HG03432 (cell line): Measurements from ENCODE around the gene MROH2A.

ENCODE experiments used
- ATAC-seq: cut with Tn5 transposase; IDR thresholded peaks from one replicate; pipeline ENCODE4 v1.9.1; 2021; ENCODE audit warnings: mild to moderate bottlenecking, moderate library complexity; ENCODE audit not compliant: unreplicated experiment

Gene MROH2A

DNA sequence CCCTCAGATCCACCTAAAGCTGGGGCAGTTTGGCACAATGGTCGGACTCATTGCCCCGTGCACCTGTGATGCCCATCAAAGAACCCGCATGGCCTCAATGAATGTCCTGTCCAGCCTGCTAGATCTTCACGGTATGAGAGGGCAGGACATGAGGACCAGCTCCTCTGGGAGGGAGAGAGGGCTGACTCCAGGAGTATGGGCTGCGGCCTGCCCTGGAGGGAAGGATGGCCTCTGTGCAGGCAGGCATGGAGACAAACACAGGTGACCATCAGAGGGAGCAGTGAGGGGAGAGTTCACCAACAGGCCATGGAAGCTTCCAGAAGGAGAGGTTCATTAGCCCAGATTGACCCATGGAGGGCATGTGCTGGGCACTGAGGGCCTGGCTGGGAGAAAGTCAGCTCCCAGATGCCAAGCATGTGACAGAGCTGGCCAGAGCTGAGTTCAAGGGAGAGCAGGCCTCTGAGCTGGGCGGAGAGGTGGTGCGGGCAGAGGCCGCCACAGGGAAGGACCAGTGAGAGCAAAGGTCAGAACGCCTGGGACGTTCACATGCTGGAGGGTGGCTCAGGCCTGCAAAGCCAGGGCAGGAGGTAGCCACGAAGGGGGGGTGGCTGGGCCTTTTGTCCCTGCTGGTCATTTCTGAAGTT is 40.0 kb downstream of the MROH2A start:
- ATAC-seq = no peak

DNA sequence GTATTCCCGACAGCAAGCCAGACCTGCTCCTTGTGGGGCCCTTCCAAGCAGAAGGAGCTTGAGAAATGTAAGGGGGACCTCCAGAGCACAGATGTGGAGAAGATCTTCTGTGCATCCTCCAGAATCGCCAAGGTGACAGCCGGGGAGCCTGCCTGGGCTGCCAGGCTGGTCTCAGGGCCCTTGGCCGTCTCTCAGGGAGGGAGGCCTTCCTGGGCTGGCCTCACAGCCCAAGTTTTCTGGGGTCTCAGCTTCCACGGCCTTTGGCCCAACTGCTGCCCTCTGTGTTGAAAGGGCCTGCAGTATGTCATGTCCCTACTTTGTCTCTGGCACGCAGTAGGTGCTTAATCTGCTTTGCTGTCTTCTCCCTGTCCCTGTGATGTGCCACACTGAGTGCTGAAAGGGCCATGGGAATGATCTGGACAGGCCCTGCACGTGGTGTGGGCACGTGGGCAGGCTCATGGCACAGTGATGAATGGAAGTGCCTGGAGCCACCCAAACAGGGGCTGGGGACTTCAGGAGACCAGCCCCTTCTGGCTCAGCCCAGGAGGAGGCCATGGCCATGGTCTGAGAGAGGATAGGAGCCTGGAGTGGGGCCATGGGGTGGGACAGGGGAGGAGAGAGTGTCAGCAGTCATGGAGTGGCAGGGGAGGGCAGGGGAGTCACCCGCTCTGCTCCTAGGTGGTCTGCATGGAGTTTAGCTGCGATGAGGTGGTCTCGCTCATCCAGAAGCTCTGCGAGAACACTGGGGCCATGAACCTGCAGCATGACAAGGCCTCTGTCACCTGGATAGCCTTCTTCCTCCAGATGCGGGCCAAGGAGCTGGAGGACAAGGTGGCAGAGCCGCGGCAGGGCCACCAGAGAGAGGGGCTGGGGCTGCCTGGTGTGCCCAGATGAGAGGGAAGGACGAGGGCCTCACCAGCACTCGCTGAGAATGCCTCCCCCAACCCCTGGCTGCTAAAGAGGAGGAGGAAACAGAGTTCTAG is 40.8 kb downstream of the MROH2A start:
- ATAC-seq = no peak

DNA sequence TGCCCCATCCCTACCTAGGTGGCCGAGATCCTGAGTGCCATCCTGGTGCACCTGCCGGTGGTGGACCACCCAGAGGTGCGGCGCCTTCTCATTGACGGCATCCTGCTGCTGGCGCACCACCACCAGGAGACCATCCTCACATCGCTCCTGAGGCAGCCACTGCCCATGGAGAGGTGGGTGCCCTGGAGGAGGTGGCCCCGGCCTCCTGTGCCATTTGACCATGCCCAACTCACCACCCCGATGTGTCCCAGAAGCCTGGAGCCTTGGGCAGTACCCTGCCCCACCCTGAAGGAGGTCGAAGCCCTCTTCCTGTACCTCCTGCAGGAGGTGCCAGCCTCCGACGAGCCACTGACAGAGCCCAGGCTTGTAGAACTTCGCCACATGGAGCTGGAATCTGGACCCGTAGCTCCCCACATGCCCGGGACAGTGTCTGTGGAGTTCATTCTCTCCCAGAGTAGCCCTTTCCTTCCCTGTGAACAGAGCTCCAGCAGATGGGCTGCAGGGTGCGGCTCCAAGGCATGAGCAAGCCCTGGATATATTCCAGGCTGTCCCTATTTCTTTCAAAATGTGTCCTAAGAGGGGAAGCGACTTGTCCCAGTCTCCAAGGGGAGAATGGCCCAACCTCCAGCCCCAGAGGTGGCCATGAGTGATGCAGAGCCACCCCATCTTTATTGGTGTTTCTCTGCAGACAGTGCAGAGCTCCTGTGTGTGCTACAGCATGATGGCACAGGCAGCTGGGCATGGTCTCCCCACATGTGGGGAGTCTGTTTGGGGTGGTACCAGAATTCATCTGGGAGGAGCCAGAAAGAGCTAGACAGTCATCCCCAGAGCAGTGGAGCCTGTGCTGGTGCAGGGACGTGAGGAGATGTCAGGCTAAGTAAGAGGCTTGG is 42.0 kb downstream of the MROH2A start:
- ATAC-seq = no peak

- no peak for ATAC-seq
Measured at GRCh38 chr2:233820774-233821105, 42.6 kb downstream of the MROH2A start.

GRCh38 chr2:233821196-233821595 is 43.1 kb downstream of the MROH2A start:
- ATAC-seq = no peak

DNA sequence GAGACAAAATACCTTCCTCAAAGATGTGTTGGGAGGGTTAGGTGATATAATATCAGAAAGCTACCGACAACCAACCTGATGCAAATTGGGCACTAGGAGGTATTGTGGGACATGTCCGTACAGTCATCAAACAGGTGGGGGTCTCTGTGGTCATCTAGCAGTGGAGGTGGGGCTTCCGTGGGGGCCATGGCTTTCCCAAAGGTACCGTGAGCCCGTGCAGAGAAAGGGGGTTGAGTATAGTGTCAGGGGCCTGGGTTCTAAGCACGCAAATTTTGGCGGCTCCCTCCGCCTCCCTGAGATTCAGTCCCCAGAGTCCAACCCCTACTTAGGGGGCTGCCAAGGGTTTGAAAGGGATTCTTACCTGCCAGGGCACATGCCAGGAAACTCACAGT is 43.6 kb downstream of the MROH2A start:
- no peak for ATAC-seq

DNA sequence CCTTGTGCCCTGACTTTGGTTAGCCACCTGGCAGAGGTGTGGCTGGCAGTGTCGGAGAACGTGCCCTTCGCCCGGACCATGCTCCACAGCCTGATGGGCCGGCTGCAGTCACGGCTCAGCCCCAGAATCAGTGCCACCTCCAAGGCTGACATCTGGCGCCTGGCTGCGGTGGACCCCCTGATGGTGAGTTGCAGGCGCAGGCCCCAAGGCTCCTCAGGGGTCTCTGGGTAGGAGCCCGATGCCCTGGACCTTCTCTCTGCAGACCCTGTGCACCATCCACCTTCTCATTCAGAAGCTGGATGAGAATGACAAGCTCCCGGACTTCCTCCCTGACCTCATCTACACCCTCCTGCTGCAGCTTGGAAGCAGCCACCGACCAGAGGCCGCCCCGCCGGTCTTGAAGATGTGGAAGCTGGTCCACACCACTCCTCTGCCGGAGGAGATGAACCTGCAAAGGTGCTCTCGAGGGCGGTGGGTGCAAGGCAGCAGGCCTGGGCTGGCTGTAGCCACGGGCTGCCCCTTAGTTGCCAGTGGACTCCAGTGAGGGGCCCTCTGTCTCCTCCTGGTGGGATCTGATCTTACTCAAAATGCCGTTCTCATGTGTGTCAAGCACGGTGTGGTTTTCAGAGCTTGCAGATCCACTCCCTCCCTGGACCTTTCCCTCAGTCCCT is 44.1 kb downstream of the MROH2A start:
- ATAC-seq = no peak

DNA sequence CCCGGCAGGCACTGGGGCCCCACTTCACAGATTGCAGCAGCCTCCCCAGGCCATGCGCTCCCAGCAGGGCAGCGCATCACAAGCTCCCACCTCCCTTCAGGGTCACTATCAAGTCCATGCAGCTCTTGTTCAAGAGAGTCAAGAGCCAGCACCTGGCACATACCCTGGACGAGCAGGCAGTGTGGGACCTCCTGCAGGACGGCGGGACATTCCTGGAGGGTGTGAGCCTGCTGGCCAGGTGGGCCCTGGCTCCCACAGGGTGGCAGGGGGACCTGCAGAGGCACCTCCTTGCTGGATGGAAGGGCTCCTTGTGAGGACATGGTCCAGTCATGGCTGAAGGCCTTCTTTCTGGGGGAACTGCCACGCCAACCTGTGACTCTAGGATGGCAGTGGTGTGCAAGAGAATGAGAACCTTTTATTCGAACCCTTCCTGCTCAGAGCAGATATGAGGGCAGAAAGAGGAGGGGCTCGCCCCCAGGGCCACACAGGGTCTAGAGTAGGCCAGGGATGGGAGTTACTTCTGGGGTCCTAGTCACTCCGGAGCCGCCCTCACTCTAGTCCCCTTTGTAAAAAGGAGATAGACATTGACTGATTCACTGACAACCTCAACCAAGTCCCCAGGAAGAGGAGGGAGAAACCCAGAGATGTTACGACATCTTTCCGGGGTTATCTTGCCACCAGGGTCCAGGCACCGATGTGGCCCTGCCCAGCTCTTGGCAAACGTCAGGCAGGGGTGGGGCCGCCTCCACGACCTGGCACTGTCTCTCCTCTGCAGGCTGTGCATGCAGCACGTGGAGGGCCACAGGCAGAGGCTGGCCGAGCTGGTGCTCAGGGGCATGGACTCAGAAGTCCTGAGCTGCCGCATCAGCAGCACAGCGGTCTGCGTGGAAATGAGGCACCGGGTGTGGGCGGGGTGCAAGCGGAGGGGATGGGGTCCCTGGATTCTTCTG is 44.9 kb downstream of the MROH2A start:
- ATAC-seq = no peak

GRCh38 chr2:233823731-233824121 is 45.6 kb downstream of the MROH2A start:
- no peak for ATAC-seq

DNA sequence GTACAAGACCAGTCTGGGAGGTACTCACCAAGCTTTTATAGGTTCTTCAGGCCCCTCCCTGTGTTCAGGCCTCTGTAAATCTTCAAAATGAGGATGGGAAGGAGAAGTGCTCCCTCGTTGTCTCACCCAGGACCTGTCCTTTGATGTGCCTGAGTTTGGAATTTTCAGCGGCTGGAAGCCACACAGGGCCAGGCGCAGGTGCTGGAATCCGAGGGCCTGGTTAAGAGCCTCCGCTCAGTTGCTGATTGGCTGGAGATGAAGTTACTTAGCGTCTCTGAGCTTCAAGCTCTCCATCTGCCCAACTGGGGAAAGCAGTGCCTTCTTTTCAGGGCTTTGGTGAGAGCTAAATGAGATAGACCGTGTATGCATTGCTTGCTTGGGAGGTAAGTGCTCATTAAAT is 46.2 kb downstream of the MROH2A start:
- ATAC-seq = no peak

- no peak for ATAC-seq
Measured at GRCh38 chr2:233828546-233829192, 50.5 kb downstream of the MROH2A start.

DNA sequence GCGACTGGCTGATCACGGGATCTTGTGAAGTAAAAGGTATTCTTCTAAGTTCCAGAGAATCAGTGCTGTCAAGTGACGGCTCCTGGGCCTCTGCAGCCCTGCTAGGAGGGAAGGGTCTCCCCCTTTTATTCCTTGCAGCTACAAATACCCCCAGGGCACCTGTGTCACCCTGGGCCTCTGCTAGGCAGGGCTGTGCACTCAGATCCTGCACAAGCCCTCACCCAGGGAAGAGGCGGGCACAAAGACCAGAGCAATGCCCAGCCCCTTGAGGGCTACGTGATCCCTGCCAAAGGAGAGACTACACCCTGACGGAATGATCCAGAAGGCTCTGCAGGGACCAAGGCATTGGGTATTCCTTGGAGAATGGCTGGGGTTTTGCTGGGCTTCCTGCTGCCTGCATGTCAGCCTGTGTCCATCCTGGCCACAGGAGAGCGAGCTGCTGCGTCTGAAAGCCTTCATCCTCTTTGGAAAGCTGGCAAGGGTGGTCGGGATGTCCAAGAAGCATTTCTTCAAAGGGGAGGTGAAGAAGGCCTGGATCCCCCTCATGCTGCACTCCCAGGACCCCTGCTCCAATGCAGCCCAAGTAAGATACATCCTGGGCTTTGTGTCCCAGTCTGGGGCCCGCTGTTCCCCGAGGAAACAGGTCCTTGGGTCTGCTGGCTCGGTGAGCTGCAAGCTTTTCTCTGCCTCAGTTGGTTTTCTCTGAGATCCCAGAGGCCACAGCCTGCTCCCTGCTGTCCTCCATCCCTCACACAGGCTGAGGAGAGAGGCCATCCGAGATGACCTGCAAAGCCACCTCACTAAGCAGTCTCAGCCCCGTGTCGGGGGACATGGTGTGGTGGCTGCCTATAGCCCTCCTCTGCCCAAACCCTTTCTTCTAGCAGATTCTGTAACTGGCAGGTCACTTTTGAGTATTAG is 51.3 kb downstream of the MROH2A start:
- ATAC-seq = no peak

GRCh38 chr2:233830111-233830802 is 52.1 kb downstream of the MROH2A start:
- no peak for ATAC-seq

DNA sequence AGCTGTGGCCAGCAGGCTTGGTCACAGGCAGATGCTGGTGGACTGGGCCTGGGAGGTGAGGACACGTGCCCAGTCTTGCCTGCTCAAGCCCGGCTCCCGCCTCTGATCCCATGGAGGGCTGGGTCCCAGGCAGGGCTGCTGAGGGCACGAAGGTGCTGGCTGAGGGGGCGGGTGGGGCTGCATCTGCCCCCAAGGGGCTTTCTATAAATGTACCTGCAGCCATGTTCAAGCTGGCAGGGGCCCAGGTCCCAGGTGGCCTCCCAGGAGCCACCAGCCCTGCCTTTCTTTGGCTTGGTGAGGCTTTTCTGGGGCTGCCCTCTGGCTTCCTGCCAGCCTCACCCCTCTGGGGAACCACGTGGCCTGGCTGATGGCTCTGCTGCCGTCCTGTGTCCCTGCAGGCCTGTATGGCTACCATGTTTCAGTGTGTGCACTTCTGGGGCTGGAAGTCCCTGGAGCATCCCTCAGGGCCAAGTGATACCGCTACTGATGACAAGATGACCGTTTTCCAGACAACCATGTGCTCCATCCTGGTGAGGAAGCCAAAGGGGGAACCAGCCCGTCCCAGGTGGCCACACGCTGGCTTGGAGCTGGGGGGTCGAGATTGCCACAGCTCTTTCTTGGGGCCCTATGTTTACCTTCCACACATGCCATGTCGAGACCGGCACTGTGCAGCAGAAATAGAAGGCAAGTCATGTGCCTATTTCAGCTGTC is 53.0 kb downstream of the MROH2A start:
- no peak for ATAC-seq

DNA sequence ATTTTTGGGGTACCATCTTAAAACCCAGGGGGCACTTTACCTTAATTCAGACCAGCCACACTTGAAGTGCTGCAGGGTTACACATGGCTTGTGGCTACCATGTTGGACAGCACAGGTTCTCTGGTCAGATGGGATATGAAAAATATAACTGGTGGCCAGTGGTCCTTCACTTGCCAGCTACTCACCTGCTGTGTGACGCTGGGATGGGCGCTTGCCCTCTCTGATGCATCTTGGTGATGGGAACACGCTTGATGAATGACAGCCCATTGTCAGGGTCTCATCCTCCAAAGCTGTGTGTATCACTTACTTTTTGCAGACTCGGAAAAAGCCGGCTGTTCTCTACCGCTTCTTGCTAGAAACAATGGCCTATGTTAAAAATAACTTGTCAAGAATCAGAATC is 53.7 kb downstream of the MROH2A start:
- no peak for ATAC-seq

GRCh38 chr2:233832414-233832813 is 54.3 kb downstream of the MROH2A start:
- ATAC-seq = no peak

GRCh38 chr2:233832869-233833311 is 54.8 kb downstream of the MROH2A start:
- ATAC-seq = no peak
